Measurements from ENCODE around the gene MAML3.

The MAML3 gene

DNA sequence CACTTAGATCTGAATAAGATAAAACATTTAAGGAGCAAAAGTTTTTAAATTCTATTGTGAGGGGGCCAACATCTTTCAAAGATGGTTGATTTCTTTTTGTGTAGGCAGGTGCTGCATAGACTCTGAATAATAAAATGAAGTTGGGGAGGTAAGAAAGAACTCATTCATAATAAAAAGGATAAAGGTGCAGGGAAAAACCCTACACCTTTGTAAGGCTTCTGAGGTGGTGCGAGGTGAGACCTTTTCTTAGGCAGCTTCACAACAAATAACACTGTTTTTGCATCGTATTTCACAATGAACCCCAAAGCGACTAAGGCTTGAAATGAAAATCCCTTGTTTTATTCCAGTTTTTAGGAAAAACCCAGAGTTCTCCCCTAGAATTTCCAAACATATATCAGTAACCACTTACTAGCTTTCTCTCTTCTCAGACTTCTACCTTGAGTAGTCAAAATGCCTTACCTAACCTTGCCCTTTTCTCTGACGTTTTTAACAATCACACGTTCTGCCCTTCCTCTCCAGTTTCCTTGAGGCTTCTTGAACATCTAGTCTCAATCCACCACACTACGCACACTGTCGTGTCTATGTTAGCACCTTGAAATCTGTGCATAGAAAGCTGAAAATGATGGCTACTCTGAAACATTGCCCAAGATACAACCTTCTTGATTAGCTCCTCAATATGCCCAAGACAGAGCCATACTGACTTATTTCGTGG lies 30.2 kb downstream of the MAML3 start:
- no peak for DNase-seq

DNA sequence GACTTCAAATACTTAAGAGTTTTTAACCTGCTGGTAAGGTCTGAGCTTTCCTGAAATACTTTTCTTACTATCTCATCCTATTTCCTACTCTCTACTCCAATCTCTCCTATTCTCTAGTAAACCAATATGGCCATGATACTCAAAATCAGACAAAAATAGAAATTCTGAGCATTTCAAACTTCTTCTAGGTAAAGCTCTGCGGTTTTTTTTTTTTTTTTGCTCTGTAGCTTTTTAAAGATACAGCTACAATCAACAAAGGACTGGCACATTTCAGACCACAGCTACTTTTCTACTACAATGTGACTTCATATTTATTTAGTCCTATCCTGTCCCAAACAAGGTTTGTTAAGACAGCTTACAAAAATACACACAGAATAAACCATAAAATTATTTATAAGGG lies 31.1 kb downstream of the MAML3 start:
- no peak for DNase-seq

DNA sequence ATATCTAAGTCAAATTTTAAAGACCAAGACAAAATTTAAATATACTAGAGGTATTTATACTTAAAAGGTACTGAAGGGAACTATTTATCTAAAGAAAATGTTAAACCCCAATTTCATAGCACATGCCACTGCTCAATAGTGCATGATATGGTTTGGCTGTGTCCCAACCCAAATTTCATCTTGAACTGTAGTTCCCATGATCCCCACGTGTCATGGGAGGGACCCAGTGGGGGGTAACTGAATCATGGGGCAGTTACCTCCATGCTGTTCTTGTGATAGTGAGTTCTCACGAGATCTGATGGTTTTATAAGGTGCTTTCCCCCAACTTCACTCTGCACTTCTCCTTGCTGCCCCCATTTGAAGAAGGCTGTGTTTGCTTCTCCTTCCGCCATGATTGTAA lies 32.3 kb downstream of the MAML3 start:
- no peak for DNase-seq

DNA sequence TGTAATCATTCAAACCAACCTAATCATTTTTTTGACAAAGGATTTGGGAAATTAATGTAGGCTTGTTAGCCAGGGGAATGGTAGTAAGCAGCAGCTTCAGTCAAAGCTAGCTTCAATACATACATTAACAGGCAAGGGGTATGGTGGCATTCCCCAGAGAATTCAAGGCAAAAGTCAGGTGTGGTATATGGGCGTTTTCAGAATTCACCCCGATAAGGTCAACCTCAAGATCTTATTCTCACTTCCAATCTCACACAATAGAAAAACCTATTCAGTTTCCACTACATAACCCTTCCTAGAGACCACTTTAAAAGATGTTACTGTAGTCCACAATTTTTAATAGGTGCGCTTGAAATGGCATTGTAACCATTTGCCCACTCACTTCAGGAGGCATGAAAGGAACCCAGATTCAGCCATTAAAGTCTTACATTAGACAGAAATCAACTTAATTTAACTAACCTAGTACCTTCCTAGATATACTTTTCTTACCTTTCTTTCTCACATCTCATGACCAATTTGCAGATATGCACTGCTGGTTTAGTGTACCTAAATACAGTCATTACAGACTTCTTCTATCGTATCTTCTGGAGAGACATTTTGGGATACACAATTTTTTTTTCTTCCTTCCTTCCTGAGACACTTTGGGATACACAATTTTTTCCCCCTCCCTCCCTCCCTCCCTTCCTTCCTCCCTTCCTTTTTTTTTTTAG lies 34.9 kb downstream of the MAML3 start:
- no peak for DNase-seq

DNA sequence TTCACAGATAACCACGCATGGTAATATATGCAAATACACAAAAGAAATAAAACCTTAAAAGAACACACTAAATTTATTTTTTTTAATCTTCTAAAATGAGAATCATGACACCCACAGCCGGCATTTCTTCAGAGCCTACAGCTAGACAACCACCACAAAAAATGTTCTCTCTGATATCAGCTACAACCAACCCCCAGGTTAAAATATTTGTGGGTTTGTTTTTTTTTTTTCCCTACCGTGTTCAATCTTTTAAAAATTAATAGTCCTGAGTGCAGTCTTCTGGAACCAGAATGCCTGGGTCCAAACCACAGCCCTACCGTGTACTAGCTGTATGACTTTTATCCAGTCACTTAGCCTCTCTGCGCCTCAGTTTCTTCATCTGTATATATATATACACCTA lies 36.0 kb downstream of the MAML3 start:
- DNase-seq: peak; percentile 20

DNA sequence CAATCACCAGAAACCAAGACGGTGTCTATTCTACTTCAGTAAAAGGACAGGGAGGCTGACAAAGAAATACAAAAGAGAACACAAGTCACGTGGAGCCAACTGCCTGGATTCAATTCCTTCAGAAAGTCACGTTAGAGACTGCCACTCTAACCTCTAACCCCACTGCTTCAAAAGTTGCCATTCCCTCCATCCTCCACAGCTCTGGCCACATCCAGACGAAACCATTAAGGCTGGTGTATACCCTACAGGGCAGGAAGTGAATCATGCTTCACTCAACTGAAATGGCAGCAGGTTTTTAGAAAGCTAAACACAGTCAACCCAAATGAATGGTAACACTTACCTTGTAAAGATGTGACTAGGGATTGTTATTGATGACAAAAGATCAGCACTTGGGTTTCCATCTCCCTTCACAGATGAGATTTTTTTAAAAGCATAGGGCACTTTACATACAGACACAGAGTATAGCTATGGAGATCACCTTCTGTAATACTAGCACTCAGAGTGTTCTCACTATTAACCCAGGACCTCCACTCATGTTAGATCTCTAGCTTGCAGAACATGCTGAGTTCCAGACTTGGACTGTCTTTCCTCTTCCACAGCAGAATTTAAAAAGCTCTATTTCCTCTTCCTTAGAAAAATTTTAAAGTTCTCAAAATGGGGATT lies 37.4 kb downstream of the MAML3 start:
- DNase-seq: no peak

DNA sequence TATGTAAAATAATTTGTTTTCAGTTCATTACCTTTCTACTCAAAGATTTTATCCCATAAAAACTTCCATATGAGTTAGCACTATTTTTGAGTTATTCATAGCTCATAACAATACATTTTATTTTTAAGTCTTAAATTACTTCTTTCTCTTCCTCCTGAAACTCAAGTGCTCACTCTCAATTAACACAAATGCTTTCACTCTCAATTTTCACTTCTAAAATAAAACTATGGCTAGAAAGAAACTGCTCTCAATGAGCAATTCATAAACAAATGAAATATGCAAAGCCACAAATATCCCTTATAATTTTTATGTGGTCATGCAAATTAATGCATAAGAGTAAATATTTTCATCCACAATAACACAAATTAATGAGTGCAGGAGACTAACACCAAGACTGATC lies 38.8 kb downstream of the MAML3 start:
- no peak for DNase-seq

DNA sequence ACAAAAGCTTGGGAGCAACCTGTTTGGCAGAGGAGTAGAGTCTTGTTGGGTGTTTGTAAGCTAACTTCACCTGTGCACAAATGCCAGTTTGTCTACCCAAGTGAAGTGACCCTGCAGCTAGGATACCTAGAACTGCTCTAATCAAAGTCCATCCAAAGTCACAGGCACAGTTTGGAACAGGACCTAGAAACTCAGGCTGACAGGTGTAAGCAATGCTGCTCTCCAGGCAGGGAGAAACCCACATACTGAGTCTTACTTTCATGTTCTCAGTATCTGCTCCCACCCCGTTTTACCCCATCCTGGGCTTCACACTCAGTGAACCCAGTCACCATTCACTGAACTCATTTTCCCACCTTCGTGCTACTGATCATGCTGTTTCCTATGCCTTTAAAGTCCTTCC lies 40.3 kb downstream of the MAML3 start:
- no peak for DNase-seq

DNA sequence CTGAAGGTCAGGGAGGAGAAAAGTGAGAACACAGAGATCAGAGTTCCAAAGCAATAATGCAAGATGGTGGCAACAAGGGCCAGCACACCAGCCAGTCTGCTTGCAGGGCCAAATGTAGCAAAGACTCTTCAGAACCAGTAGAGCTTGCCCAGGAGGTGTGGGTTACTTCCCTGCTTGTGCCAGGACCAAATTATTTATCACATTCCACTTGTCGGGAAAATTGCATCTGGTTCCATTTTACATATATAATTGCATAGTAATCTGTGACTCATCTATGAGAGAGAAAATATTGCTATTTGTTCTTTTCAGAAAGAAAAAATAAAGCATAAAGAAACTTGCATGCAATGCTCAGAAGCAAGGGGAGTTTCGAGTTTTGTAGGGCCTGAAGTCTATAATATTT lies 41.4 kb downstream of the MAML3 start:
- no peak for DNase-seq

DNA sequence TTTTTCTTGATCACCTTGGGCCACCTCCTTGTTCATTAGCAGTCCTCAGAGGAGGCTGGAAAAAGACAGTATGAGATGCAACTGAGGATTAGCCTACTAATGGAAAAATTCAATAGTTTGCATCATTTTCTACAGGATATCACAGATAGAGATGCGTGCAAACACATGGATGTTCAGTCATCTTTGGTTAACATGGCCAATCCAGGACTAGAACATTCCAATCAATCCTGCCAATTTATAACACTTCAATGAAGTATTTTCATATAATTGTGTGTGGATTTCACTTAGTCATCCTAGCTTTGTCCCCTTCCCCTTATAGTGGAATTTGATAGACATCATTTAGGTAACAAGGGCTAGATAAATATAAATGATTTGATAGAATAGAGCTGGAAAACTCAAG lies 42.7 kb downstream of the MAML3 start:
- DNase-seq: no peak

DNA sequence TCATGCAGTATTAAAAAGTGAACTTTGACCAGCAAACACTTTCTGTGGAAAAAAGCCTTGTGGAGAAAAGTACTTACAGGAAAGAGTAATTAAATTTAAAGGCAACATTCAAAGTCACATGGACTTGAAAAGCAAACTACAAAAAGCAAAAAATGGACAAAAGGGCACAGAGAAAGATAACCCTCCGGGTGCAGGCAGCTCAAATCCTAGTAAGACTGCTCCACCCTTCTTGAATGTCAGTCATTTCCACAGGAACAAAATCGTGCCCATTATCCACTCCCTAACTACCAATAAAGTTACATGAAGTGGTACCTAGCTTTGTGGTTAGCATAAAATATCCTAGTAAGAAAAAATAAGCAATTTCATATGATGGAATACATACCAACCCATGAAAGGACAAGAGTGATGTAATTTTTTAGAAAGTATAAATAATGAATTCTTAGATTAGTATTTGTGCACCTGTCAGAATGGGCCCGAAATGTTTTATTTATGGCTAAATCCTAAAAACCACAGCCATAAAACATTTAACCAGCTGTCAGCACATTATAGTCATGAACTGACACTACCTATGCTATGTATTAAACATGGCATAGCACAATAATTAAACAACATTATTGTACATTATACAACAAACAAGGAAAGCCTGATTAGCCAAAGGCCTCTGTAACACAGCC lies 43.3 kb downstream of the MAML3 start:
- DNase-seq: no peak

DNA sequence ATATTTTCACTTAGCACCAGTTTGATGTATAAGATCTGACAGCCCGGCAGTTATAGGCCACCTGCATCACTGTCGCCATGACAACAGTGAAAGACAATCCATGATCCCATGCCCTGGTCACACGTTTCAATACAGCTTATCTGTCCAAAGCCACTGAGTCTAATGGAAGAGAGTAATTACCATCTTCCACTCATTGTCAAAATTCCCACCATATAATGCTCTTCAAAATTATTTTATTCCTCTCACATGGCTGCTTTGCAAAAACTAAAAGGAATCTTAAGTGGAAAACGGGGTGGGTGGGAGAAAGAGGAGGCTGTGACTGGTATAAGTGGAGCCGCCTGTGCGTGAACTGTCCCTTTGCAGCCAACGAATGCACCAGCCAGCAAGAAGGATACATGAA lies 44.2 kb downstream of the MAML3 start:
- DNase-seq: no peak

DNA sequence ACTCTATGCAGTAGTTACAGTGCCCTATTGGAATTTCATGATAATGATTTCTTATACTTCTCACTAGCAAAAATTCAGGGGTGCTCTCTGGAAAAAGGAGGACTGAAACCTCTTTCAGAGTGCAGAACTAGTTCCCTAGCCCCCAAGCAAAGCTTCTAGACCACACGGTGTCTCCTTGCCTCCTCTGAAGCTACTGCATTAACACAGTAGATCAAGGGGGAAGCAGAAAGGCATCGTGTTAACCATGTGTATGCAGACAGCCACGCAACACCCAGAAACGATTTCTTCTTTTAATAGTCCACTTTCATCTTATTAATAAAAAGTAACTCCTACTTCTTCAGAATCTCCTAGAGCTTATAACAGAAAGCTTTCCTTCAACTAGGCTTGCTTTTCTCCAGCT lies 44.7 kb downstream of the MAML3 start:
- no peak for DNase-seq

DNA sequence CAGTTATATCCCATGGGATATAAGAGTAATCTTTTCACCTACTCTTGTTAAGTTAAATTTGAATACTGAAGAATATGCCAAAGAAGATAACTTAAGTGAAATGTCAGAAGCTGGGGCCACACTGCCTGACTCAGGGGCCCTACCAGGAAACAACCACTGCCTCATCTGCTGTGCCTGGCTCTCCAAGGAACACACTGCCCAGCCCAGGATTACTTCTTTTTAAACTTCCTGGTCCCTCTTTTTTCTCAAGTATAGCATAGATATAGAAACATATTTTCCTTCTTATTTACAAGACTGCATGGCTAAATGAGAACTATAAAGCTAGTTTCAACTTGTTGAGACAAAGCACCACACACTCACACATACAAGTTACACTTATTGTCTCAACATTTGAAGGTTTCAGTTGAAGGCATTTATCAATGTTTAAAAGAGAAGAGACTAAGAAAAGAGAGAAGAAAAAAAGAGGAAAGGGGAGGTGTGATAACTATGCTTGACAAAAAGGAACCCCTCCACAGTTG lies 45.2 kb downstream of the MAML3 start:
- DNase-seq: no peak

DNA sequence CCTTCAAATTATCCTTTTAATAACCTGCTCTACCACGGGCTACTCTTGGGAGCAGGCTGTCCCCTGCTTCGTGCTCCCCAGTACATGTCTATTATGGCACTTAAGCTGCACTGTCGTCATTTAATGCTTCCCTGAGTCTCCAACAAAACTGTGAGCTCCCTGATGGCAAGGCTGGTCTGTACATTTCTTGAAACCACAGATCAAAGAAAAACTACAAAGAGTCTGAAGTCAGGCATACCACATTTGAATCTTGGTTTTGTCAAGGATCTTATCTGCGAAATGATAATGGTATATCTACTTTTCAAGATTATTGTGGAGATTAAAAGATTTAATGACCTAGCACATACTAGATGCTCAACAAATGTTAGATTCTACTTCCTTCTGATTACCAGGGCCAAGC lies 45.7 kb downstream of the MAML3 start:
- DNase-seq: no peak

DNA sequence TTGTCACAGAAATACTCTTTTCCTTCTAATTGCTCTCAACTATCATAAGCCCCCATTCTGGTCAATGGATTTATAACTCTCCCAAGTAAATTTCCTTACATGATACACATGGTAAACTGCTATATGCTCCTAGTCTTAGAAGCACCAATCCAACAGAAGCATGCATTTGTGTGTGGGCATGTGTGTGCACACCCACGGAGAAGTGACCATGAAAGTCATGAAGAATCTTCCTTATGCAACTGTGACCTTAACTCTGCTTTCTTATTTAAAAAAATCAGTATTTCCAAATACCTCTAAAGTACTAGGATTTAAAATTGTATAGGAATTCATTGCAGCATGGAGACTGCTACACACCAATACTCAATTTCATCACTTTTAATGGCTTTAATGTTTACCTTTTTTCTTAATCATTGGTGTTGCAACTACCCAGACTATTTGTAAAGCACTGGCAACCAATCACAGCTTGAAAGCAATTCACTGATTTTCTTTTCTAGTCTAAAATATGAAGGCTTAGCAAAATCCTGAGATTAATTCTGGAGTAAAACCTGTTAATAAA lies 47.6 kb downstream of the MAML3 start:
- DNase-seq: no peak

DNA sequence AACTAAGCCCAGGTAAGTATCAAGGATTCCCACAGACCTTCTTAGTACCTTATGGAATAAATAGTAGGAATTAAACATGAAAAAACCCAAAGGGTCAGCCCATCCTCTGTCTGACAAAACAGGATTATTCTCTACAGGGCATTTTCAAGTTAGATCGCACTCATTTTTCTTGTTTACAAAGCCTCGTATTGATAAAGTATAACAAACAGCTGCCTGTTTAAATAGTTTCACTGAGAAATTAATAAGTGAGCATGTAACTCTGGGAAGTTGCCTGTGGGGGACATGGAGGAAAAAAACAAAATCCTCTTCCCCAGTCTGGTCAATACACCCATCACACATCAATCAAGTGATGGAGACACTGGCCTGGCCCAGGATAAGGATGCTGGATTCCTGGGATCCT lies 48.5 kb downstream of the MAML3 start:
- no peak for DNase-seq

DNA sequence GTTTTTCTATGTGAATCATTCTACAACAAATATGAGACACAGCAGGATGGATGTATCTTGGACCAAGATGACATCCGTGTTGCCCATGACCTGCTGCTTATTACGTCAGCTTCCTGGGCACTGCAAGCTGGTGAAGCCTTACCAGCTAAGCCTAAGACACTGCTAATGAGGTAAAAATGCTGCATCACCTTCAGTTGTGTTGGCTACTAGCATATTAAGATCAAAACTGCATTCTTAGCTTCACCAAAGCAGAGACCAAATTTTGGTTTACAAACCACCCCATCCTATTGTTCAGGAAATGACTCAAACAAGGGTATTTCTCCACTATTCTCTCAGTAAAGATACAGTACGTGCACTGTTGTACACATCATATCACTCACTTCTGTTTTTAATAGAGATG lies 50.3 kb downstream of the MAML3 start:
- DNase-seq: no peak

DNA sequence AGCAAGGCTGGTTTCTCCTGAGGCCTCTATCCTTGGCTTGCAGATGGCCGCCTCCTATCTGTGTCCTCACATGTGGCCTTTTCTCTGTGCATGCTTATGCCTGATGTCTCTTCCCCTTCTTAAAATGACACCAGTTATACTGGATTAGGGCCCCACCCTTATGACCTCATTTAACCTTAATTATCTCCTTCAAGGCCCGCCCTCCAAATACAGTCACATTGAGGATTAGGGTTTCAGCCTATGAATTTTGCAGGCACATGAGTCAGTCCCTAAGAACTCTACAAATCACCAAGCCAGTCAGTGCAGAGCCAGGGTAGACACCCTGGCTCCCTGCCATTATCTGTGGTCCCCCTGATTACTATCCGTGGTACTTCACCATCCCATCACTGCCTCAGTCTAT lies 51.6 kb downstream of the MAML3 start:
- no peak for DNase-seq

DNA sequence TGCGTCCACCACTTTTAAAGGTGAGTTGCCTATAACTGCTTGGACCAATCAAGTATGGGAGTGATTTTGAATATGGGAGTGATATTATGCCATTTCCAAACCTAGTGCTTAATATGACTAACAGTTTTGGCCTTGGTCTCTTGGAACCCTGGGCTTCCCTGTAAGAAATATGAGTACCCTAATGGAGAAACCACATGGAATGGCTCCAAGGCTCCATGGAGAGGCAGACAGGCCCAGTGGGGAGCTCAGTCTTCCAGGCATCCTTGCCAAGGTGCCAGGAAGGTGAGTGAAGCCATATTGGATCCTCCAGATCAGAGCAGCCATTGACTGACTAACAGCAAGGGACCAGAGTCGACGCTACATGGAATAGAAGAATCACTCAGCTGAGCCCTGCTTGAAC lies 53.2 kb downstream of the MAML3 start:
- no peak for DNase-seq

DNA sequence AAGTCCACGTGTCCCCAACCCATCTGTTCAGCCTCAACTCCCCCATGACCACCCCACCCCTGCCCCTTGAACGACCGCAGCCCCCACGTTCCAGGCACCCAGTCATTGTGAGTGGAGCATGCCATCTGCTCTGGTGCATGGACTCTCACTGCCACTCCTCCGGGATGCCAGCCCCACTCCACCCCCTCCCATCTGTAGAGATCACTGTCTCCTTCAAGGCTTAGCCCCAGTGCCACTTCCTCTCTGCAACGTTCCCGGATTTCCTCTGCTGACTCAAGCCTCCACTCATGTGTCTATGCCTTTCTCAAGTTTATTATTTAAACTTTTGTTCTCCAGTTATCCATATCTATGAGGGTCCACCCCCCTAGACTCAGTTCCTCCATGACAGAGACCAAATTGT lies 54.0 kb downstream of the MAML3 start:
- peak; percentile 16 for DNase-seq

DNA sequence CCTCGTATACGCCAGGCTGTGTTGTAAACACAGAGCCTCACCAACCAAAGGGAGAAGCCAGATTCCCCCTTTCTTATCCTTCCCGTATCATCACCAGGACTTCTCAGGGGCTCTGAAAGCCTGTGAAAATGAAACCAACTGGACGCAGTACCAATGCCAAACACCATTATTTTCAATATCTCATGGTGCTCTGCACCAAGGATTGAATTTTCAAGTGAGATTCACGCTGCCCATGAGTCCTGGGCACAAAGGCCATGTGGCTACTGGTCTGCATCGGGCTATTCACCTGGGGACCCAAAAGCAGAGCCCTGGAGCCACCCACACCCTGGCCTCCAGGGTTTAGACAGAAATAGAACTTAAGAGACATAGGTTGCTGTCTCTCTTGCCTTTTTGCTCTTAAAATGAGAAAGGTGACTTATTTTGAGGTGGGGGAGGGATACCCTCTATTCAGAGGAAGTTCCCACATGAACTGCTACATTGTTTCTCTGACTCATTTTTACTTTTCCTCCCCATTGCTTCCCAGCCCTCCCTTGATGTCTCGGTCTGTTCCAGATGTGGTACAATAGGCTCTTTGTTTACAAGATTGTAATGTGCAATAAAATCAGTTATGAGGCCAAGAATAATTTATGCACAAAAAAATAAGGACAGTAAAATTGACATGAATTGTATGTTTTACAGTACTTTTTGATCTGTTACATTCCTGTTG lies 55.4 kb downstream of the MAML3 start:
- peak; percentile 56 for DNase-seq

DNA sequence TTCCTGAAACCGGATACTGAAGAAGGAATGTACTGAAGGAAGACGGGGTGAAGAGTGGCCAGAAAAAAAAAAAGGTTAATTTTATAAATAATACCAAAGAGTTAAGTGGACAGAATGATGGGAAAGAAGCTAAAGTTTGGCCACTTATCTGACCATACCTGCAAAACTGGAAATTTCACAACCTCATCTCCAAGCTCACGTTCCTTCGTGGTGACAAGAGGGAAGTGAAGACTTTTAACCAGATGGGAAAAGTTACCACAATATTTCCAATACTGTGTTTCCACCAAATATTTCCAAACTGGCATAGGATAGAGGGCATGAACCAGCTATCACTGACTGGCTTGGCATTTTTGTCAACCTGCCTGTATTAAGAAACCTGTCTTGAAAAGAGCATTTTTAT lies 56.4 kb downstream of the MAML3 start:
- no peak for DNase-seq
